ENCODE results near the gene TTC31. TPM values are rescaled to one million over a fixed set of nuclear protein-coding genes. Genes with fewer than 3 reads are reported as not detected.

Gene TTC31
- 10 to 100 TPM; 21.6 to 32.0 (median 27.8) TPM for total RNA-seq

DNA sequence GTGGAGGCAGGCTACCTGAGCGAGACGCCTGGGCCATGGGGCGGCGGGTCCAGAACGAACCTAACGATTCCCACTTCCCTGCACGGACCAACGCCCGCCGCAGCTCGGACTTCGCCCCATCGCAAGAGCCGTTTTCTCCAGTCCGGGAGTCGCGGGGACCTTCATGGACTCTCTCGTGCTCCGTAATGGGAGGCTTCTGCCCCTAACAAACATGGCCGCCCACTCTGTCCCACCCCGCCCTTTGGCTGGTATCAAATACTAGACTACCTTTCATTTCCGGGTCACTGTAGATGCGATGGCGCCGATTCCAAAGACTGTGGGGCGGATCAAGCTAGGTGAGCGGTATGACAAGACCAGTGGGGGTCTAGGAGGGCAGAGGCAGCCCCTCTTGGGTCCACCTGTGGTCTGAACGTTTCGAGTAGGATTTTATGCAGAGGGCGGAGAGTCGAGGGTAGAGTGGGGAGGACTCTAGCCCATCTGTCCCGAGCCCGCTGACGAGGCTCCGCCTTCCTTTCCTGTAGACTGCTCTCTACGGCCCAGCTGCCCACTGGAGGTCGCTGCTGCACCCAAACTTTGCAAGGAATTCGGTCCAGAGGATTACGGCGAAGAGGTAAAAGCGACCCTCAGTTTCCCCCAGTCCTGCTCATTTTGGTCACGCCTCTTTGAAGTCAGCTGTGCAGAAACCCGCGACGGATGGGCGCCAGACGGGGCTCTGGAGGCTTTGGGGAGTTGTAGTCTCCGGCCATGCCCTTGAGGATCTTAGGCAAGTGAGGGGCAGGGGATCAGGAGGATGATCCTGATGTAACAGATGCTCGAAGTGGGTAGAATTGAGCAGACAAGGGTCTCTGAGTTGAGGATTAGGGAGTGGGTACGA is at the start of gene TTC31, which contains the start of gene CCDC142:
Gene TTC31, plus strand, starts transcription at position 281 of the 874 bp plus-strand sequence. Its CDS starts 15 bp downstream, at position 296.
Gene CCDC142, minus strand, starts transcription at position 198 of the 874 bp plus-strand sequence. Its CDS starts 161 bp downstream, at position 37.
- intact Hi-C loops (cut with DNase I; ENCODE audit: low total_unique reads) = loop anchor here (5.0 kb wide), 1 partner anchor 99 kb away; no protein-coding TSS in a partner anchor
- peak; percentile 96 to 98 for DNase-seq (ENCODE audit: low spot score in 2 of 2)
- Histone ChIP-seq H3K36me3 (no peaks in the 10 kb centered on the region), H3K27me3 (no peaks in the 10 kb centered on the region), H3K4me3 (peak within 1 kb of the TSS; percentile 71 to 99 (median 89)), H3K9me3 (no peaks in the 10 kb centered on the region), H3K27ac (peak within 1 kb of the TSS; percentile 90 to 94), H3K4me1 (peaks cover 8 to 14% of the 10 kb centered on the region in 2 donors)
- TF ChIP-seq POLR2A (IDR thresholded peaks at IDR 0.05) (no peak), POLR2AphosphoS5 (IDR thresholded peaks at IDR 0.05) (peak; percentile 86 to 88 (median 88))
- TF ChIP-seq, protein P1, sequence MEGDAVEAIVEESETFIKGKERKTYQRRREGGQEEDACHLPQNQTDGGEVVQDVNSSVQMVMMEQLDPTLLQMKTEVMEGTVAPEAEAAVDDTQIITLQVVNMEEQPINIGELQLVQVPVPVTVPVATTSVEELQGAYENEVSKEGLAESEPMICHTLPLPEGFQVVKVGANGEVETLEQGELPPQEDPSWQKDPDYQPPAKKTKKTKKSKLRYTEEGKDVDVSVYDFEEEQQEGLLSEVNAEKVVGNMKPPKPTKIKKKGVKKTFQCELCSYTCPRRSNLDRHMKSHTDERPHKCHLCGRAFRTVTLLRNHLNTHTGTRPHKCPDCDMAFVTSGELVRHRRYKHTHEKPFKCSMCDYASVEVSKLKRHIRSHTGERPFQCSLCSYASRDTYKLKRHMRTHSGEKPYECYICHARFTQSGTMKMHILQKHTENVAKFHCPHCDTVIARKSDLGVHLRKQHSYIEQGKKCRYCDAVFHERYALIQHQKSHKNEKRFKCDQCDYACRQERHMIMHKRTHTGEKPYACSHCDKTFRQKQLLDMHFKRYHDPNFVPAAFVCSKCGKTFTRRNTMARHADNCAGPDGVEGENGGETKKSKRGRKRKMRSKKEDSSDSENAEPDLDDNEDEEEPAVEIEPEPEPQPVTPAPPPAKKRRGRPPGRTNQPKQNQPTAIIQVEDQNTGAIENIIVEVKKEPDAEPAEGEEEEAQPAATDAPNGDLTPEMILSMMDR (IDR thresholded peaks at IDR 0.05) = peak; percentile 81 to 91 (median 84)

DNA sequence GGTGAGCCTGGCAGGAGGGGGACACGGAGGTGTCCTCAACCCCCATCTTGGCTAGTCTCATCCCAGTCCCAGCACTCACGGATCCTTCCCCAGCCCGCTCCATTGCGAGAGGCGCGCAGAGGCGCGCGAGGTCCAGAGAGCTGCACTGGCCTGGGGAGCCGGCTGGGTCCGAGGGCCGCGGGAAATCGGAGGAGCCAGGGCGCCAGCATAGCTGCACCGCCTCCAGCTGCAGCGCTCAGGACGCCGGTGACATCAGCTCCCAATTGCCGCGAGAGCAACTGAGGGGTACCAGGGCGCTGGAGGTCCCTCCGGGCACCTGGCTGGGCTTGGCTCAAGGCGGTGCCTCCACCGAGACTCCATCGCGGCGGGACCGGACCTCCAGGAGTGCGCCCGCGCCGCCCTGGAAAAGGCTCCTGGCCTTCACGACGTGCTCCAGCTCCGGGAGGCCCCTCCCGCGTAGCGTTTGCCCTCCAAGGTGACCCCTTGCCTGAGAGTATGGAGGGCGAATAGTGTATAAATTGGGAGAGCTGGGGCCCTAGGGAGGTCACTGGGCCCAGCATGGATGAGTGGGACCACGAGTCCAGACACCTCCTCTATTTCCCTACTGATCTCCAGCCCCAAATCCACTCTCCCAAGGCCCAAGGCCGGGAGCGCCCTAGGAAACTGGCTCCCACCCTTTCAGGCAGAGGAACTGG is 46.6 kb upstream of the TTC31 start:
- TF ChIP-seq POLR2A (IDR thresholded peaks at IDR 0.05) (no peak), POLR2AphosphoS5 (IDR thresholded peaks at IDR 0.05) (no peak)
- TF ChIP-seq, protein P1 (IDR thresholded peaks at IDR 0.05) = no peak
- intact Hi-C loops (cut with DNase I; ENCODE audit: low total_unique reads) = no loop called here
- Histone ChIP-seq H3K27me3 (no peaks in the 10 kb centered on the region), H3K36me3 (no peaks in the 10 kb centered on the region), H3K9me3 (no peaks in the 10 kb centered on the region), H3K27ac (peak overlapping the region in 1 of 2 donors; percentile 7), H3K4me3 (no peak overlapping the region), H3K4me1 (peaks cover 5 to 15% of the 10 kb centered on the region in 2 donors)
- no peak for DNase-seq (ENCODE audit: low spot score in 2 of 2)

DNA sequence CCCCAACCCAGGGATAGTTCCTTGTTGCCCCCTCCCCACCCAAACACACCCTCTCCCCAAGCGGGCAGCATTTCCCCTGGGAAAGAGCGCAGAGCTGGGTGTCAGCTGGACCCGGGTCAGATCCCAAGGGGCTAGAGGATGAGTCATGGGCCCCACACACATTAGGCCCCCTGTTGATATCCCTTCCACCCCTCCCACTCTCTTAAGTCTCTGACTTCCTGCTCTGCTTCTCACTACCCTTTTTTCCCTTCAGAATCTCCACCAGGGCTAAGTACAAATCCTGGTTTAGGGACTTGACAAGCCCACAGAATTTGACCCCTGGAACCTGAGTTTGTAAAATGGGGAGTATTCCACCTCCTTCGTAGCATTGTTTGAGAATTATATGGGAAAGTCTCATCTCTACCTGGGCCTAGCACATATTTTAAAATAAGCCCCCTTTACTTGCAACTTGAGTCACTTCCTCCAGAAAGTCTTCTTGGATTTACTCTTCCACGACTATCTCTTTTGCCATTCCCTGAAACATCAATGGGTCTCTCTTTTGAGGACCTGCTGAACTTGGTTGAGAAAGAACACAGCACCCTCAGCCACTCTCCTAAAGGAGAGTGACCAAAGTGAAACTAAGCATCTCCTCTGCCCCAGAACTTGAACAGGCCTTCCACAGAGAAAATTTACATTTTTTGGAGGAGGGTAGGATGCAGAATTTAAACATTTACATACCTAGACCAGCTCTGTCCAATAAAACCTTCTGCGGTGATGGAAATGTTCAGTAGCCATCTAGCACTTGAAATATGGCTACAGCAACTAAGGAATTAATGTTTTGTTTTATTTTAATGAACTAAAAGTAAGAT is 45.8 kb upstream of the TTC31 start:
- H3K4me1 ChIP-seq = peaks cover 5 to 15% of the 10 kb centered on the region in 2 donors

DNA sequence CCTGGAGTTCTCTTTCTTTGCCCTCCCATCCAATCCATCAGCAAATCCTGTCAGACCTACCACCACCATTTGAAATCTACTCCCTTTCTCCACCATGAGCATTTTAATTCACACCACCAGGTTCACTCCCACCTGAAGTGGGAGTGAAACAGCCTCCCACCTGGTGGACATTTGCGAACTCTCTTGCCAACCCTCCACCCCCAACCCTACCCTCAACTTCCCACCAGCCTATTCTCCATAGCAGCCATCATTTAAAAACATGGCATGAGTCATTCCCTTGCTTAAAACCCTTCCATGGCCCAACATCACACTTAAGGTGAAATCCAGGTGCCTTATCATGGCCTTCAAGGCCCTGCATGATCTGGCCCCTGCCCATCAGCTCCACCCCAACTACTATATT is 44.6 kb upstream of the TTC31 start:
- Histone ChIP-seq H3K27ac (no peak overlapping the region), H3K4me3 (no peak overlapping the region), H3K27me3 (no peaks in the 10 kb centered on the region), H3K9me3 (no peaks in the 10 kb centered on the region), H3K36me3 (no peaks in the 10 kb centered on the region), H3K4me1 (peaks cover 5 to 15% of the 10 kb centered on the region in 2 donors)
- TF ChIP-seq, protein P1 (IDR thresholded peaks at IDR 0.05) = no peak
- TF ChIP-seq POLR2AphosphoS5 (IDR thresholded peaks at IDR 0.05) = no peak
- no peak for TF ChIP-seq POLR2A (IDR thresholded peaks at IDR 0.05)
- intact Hi-C loops (cut with DNase I; ENCODE audit: low total_unique reads) = no loop called here
- no peak for DNase-seq (ENCODE audit: low spot score in 2 of 2)

More for the DNA sequence above, 45.8 kb upstream of the TTC31 start:
- Histone ChIP-seq H3K27ac (peak overlapping the region in 1 of 2 donors; percentile 7), H3K27me3 (no peaks in the 10 kb centered on the region), H3K36me3 (no peaks in the 10 kb centered on the region), H3K9me3 (no peaks in the 10 kb centered on the region), H3K4me3 (no peak overlapping the region)
- intact Hi-C loops (cut with DNase I; ENCODE audit: low total_unique reads) = no loop called here
- no peak for DNase-seq (ENCODE audit: low spot score in 2 of 2)
- TF ChIP-seq, protein P1 (IDR thresholded peaks at IDR 0.05) = no peak
- no peak for TF ChIP-seq POLR2AphosphoS5 (IDR thresholded peaks at IDR 0.05)
- no peak for TF ChIP-seq POLR2A (IDR thresholded peaks at IDR 0.05)
